ENCODE data around the gene SUPT4H1.

Gene SUPT4H1

DNA sequence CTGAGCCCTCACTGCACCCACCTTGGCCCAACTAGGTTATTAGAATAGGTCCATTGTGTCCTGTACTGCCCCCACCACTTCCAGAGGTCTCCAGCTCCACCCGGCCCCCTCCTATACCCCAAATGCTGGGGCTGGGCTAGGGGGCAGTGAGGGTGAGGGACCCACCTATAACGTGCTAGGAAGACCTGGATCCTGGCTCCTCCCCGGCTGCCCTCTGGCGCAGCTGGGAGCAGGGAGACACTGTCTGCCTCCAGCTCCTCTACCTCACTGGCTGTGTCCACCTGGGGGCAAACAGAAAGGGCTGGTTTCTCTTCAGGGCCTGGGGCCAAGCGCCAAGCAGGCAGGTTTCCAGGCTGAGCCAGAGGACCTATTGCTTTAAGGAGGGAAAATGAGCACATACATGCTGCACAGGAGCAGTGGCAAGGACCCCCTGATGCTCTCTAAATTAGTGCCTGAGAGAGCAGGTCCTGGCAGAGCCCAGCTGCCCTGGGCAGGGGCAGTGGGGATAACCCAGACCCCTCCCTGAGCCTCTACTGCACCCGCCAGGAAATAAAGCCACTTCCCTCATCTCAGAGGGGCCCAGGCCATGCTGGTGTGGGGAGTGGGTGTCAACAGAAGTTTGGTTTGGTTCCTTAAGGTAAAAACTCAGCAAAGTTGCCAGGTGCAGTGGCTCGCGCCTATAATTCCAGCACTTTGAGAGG is 35.6 kb downstream of the SUPT4H1 start:
- DNase-seq = no peak

DNA sequence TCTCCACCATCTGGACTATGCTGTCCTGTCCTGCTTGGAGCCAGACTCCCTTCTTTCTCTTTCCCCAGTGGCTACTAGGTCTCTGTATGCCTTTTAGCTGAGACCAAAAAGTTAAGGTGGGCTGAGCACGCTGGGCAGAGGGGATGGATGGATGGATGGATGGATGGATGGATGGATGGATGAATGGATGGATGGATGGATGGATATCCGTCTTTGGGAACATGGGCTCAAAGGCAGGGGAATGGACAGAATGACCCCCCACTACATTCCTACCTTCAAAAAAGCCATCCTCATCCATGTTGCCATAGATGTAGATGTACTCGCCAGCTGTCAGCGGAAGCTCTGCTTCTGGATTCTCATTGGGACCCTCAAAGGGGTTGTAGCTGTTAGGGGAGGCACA is 36.3 kb downstream of the SUPT4H1 start:
- DNase-seq = no peak

DNA sequence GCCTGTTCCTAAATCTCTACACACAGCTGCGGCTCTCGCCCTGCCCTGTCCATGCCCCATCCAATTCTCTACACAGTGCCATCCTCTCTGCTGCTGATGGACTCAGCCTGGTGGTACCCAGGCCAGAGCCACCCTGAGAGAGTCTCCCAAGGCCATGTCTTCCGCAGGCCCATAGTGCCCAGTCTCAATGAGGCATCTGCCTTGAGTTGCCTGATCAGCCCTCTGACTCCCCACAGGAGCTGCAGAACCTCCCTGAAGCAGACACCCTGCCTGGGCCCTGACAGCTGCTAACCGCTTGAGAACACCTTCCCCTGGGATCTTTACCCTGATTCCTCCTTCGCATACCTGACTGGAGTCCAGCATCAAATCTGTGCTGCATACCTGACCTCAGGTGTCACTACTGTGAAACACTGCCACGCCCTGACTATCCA is 36.7 kb downstream of the SUPT4H1 start:
- no peak for DNase-seq

DNA sequence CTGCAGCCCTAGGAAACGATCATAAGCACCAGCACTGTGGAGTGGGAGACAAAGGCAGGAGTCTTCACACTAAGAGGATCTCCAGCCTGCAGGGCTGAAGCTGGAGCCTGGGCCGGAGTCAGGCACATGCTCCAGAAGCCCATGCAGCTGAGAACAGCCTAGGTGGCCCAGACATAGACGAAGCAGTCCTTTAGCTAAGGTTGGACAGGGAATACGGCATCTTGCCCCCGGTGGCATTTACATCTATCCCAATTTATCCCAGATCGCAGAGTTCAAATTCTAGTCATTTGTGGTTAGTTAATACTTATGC is 37.3 kb downstream of the SUPT4H1 start:
- no peak for DNase-seq

DNA sequence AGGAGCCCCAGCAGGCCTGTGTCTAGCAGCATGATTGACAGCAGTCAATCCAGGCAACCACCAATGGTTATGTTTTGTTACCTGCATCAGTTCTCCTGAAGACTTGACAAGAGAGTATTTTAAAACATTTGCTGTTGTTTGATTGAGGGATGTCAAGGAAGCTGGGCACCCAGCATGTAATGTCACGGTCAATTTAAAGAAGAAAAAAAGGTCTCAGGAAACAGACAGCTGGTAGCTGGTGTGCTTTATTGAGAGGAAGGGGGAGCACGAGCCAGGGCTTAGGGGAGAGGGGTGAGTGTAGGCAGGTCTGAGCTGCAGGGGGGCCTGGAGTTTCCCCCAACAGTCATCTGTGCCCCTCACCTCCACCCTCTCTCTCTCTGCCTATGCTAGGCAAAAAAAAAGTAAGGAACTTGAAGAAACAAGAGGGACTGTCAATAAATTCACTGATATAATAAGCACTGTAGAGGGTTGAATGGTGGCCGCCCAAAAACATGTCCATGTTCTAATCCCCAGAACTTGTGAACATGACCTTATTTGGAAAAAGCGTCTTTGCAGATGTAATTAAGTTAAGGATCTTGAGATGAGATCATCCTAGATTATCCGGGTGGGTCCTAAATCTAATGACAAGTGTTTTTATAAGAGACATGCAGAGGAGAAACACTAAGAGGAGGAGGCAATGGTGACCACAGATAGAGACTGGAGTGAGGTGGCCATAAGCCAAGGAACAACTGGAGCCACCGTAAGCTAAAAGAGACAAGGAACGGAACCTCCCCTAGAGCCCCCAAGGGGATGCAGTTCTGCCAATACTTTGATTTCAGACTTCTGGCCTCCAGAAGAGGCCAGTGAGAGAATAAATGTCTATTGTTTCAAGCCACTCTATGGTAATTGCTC is 37.9 kb downstream of the SUPT4H1 start:
- DNase-seq = no peak

DNA sequence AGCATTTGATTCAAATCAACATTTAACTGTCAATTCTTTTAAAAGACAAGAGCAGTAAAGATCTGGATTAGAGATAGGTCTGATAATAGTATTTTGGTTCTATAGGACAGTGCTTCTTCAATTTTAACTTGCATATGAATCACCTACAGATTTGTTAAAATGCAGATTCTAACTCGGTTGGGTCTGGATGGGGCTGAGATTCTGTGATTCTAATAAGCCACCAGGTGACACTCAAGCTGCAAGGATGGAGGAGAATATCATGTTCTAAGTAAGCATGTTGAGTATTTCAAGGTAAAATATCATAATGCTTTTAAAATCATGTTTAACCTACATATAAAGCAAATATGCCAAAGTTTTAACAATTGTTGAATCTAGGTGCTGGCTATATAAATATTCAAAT is 39.2 kb downstream of the SUPT4H1 start:
- no peak for DNase-seq

DNA sequence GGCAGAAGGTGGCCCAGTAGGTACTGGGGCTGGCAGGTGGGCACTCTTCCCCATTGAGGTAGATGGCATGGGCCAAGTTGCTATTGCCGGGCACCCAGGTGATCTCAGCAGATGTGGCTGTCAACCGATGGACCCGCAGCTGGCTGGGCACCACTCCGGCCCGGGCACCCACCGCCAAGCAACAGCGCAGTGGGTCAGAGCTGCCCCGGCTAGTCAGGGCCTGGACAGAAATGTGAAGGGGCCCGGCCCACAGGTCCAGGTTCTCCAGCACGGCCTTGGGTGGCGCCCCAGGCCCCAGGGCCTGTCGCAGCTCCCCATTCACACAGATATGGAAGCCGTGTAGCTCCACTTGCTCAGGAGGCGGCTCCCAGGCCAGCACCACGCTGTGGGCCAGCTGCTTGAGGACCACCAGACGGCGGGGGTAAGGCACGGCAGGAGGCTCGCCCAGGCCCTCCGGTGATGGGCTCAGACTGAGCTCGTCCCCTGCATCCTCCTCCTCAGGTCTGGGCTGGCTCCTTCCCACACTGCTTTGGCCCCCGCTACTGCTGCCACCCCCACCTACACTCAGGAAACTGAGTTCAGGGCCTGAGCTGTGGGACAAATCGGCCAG is 39.9 kb downstream of the SUPT4H1 start:
- DNase-seq = no peak

DNA sequence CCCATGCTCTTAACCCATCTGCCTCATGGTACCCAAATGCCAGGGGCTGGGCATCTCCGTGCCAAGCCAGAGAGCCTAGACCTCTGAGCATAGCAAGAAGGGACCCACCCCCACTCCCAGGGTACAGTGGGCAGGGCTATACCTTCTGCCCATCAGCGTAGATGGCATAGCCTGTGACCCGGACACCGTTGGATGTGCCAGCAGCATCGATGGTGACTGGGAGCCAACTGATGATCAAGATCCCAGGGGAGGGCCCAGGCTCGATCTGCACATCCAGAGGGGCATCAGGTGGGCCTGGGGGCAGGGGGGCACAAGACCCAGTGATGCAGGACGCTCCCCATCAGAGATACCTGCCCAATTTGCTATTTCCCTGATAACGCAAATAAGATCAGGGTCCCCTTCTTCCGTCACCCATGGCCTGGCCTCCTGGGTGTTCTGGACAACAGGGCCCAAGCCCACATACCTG is 40.5 kb downstream of the SUPT4H1 start:
- no peak for DNase-seq

DNA sequence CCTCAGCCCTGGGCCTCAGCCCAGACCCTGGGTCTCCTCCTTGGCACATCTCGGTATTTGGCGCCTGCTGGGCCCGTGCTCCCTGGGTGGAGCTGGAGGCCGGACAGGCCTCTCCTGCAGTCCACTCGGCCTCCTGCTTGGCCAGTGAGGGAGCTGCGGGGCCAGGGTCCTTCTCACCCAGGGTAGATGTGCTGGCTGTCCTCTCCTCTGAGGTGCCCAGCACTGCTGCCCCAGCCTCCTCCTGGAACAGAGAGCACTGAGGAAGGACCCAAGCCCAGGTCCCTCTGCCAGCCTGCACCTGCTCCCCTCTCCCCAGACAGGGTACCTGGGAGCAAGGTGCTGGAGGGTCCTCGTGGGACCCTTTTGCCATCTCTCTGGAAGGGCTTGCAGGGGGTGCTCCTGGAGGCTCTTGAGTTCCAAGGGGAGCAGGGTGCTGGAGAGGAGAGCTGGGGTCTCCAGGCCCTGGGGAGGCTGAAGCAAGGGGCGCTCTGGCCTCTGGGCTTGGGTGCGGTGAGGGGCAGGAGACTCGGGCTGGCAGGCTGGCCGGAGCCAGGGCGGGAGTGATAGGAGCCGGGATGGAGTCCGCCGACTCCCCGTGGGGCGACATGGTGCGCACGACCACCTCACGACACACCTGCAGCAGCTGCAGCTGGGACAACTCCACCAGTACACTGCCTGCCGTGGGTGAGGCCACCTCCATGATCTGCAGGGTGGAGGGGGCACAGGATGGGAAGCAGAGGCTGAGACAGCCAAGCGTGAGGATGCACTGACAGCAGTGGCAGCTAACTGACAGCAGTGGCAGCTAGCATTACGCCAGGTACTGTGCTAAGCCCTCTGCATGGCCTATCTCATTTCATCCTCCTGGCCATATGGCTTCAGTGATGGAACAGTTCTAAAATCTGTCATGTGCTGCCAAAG is 41.2 kb downstream of the SUPT4H1 start:
- DNase-seq = no peak

DNA sequence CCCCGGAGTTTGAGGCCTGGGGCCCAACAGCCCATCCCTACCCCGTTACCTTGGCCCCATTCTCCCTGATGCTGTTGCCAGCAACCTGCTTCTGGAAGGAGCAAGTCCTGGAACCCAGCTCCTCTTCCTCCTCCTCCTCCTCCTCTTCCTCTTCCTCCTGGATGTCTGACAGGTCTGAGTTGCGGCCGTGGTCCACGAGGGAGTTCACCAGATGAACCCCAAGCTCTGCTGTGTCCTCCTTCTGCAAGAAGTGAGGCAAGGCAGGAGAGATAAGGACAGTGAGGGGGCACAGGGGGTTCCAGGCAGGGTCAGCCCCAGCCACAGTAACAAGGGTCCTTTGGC is 42.1 kb downstream of the SUPT4H1 start:
- no peak for DNase-seq

DNA sequence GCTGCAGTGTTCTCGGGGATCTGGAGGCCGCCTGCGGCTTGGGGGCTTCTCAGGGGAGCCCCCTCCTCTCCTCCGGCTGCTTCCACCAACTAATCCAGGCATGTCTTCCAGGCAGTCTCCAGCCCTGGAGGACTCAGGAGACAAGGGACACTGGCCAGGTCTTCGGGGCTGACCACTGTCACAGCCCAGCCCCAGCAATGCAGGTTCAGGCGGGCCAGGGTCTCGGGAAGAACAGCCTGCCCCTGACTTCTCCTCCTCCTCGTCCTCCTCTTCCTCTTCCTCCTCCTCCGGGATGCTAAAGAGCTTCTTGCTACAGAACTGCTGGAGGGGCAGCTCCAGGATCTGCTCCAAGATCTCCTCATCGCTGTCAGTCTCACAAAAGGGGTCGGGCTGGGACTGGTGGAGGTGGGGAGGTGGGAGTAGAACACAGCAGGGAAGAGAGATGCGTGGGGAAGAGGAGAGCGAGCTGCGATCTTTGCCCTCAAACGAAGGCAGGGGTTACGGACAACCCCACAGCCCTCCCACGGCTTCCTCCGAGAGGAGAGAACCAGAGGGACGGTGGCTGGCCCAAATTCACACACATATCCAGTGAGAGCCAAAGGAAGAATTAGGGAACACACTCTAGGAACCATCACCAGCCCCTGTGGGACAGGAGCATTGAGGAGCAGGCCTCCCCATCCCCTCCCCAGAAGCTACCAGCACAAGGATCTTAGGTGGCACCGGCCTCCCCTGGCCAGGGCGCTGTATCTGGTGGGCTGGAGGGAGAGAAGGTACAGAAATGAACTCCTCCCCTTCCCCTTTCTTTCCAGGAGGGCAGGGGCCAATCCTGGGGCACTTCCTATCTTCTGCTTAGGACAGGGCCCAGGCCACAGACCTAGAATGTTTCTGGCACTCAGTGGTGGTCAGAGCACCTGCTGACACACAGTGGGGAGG is 42.8 kb downstream of the SUPT4H1 start:
- no peak for DNase-seq

DNA sequence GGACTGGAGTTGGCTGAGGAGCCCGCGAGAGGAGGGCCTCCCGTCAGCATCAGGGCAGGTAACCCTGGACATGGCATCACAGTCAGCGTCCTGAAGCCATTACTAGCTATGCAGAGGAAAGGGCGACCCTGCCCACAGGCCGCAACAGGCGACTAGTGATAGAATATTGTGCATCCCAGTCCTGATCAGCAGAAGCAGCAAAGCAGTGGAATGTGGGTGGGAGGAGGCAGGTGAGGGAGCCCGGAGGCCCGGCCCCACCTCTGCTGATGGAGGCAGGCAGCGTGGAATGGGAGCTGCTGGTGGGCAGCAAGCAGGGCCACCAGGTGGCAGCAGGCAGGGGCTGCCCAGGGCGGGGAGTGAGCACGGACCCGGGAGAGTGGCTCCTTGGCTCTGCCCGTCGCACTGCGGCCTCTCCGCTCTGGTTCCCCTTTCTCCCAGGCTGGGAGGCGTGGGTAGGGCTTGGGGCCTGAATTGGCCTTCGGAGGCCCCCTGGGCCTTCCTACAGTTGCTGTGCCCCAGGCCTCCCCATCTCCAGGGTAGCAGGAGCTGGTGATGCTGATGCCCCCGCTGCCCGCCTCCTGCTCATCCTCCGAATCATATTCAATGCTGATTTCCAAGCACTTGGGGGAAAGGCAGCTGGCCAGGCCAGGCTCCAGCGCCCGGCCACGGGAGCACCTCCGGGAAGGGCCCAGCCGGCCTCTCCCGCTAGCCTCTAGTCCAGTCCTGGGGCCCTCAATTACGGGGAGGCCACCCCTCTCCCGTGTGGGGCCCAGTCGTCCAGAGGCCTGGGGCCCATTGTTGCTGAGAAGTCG is 43.6 kb downstream of the SUPT4H1 start:
- DNase-seq = no peak

DNA sequence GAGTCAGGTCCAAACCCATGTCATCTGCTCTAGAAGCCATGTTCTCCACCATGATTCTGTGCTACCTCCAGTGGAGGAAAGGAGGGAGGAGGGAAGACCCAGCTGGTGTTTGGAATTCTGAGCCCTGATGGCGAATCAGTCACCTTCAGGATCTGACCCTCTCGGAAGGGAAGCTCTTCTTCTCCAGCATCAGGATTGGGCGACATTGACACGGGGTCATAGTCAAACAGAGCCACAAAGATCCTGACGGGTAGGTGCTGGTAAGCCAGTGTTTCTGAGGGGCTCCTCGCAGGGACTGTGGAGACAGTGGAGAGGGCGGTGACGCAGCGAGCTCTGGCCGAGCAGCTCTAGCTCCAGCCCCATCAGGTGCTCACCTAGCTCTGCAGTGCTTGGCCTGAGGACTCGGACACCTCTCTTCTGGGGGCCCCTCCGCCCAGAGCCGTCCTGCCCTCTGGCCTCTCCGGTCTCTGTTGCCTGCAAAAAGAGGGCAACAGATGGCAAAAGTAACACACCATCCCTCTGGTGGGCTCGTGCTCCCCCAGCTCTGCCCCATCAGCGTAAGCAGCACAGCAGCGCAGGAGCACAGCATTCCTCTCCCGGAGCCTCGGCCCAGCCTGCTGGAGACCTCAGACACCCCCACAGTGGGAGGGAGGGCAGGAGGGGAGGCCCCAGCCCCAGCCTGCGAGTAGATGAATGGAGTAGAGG is 44.4 kb downstream of the SUPT4H1 start:
- DNase-seq = no peak

DNA sequence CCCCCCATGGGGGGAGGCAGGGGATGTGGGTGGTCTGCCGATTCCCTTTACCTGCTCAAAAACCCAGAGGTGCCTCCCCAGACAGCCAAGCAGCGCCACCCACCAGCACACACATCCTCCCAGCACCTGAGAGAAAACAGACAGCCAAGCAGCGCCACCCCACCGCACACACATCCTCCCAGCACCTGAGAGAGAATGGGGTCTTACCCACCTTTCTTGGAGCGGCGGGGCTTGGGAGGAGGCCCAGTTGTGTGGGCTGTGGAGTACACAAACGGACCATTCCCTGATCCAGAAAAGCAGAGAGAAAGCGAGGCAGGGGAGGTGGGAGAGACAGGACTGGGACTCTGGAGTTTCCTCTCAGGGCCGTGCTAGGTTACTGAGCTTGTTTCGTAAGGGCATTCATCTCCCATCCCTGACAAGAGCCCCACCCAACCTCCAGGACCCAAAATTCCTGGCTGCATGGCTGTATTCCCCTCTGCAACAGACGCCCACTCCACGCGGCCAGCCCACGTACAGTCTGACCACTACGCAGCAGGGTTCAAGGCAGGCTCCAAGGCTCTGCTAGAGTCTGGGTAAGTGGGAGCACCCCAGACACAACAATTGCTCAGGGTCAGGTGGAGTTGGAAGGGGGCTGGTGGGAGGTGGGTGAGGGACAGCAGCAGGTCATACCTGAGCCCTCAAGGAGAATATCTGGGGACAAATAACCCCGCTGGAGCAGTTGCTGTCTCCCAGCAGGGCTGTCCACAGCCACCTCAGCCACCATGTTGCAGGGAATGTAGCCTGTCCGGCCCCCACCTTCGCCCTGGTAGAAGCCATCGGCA is 45.7 kb downstream of the SUPT4H1 start:
- no peak for DNase-seq

DNA sequence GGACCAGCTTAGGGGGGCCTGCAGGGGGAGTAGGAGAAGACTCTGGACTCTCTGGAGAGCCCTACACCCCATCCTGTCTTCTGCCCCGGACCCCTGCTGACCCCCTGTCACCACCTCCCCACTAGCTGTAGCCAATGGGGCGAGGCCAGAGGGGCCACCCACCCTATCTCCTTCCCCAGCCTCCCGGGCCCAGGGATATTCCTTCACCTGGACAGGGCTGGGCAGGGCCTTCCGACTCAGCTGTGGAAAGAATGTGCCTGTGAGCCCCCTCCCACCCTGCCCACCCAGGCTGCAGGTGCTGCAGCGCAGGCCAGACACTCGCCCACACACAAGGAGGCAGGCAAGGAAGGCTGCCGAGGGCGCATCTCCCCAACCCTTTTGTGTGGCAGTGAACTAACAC is 46.4 kb downstream of the SUPT4H1 start:
- no peak for DNase-seq

DNA sequence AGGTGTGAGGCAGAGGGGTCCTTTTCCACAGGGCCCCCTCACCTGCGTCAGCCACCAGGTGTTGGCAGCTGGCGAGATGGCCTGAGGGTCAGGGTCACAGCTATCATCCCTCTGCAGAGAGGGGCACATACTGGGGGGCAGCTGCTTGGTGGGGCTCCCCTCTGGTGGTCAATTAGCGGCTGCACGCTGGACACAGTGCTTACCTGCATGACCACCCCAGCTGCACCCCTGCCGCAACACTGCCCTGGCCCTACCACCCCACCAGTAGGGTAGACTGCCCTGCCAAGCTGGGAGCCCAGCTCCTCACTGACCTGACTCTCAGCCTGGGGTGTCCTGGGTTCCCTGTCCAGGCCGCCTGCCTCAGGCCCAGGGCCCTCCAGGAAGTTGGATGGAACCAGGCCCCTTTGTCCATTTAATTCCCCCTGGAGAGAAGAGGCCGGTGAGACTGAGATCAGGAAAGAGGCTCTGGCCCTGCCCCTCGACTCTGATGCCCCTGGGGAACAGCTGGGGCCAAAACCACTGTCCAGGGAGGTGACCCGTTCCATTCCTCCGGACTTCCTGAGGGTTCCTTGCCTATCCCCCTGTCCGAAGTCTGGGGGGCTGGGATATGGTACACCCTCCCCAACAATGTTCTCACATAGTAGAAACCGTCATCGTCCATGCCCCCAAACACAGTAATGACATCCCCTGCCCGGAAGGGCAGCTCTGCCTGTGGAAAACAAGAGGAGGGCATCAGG is 47.1 kb downstream of the SUPT4H1 start:
- DNase-seq = no peak

DNA sequence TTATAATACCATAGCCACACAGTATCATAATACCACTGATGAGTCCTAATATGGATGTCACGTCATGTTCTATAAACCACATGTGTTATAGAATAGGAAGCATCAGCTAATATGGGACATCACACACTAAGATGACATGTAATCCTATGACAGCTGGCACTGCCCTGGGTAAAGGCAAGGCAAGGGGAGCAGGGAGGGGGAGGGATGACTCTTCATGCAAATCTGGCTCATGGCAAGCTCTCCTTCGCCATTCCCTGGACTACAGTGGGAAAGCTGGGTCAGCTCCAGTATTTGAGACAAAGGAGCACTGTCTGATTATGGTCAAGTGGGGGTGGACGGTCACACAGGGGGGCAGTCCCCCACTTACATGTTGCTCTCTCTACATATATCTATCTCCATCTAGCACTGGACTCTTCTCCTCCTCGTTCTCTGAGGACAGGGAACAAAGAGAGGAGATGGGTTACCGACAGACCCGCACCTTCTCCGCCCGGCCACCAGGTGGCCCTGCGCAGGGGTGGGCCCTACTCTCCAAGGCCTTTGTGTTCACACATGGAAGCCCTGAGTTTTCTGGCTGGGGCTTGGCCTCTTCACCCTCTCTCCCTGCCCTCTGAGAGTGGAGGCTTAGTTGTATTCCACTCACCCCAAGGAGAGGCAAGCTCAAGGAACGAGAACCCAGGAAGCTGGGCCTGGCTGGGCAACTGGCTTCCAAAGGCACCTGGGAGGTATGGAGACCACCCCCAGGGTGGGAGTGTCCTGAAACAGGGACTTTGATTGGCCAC is 47.8 kb downstream of the SUPT4H1 start:
- peak; percentile 17 to 39 for DNase-seq

All from NCI-H1930 (cell line).